Retinal pigment epithelial cell (primary cell): ENCODE data around the gene VPS26B.

Source experiments
- DNase-seq: peaks from one replicate; pipeline ENCODE4 v3.0.0-alpha.2; 2010; ENCODE audit warnings: low read depth
- H3K4me3 ChIP-seq: 2 replicates; pipeline ENCODE4 v1.5.1; 2011; ENCODE audit warnings: mild to moderate bottlenecking, low read length, control low read depth, moderate library complexity
- CTCF ChIP-seq: conservative IDR thresholded peaks from 2 replicates; pipeline ENCODE4 v1.5.1; 2011; ENCODE audit warnings: low read depth, low read length, control low read depth, inconsistent platforms

VPS26B gene

DNA sequence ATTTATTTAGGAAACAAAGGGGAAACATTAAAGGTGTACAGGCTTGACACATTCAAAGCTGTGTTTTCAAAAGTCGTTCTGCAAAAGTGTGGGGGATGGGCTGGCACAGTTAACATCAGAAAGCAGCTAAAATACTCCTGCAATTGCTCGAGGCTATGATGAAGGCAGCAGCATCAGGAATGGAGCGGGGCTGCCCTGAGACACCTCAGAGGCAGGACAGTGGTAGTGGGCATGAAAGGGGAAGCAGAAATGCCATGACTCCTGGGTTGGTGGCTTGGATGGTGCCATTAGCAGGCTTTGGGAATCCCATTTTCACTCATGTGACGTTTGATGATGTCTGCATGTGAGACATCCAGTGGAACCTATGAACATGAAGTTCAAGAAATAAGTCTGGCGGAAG, 1.4 kb upstream of the VPS26B start:
- TF ChIP-seq CTCF = no peak
- H3K4me3 ChIP-seq = peak overlapping the region; percentile 94
- no peak for DNase-seq

DNA sequence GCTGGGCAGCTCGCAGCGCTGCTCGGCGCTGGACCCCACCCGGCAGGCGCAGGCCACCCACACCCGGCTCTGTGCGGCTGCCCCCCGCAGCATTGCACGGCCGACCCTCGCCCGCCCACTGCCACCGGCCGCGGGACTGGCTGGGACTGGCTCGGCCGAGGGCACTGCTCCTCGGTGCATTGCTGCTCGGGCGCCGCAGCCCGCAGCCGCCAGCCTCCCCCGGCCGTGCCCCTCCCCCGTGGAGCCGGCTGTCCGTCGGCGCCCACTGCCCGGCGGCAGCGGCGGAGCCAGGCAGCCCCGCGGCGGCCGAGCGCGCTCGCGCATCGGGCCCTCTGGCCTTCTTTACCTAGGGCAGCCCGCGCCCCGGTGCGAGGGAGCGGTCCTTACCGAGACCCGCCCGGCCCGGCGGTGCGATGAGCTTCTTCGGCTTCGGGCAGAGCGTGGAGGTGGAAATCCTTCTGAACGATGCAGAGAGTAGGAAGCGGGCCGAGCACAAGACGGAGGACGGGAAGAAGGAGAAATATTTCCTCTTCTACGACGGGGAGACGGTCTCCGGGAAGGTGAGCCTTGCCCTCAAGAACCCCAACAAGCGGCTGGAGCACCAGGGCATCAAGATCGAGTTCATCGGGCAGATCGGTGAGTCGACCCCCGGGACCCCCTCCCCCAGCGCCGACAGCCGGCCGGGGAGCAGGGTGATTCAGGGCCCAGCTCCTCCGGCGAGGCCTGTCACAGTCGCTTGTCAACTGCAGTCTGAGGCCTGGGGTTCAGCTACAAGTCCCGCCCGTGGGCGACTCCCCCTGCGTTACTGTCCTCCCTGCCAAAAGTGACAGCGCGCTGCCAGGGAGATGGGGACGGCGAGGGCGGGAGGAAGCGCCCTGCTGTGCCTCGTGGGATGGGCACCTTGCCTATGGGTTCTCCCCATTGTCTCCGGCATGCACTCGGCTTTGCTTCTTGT, 516 bp downstream of the VPS26B start:
- DNase-seq = no peak
- peak overlapping the region; percentile 94 for H3K4me3 ChIP-seq
- no peak for TF ChIP-seq CTCF

- H3K4me3 ChIP-seq = no peak overlapping the region
- no peak for DNase-seq
- no peak for TF ChIP-seq CTCF
Observed at GRCh38 chr11:134226806-134227325, 2.4 kb downstream of the VPS26B start.

GRCh38 chr11:134228625-134229024, 4.2 kb downstream of the VPS26B start:
- no peak for TF ChIP-seq CTCF
- no peak overlapping the region for H3K4me3 ChIP-seq
- no peak for DNase-seq

DNA sequence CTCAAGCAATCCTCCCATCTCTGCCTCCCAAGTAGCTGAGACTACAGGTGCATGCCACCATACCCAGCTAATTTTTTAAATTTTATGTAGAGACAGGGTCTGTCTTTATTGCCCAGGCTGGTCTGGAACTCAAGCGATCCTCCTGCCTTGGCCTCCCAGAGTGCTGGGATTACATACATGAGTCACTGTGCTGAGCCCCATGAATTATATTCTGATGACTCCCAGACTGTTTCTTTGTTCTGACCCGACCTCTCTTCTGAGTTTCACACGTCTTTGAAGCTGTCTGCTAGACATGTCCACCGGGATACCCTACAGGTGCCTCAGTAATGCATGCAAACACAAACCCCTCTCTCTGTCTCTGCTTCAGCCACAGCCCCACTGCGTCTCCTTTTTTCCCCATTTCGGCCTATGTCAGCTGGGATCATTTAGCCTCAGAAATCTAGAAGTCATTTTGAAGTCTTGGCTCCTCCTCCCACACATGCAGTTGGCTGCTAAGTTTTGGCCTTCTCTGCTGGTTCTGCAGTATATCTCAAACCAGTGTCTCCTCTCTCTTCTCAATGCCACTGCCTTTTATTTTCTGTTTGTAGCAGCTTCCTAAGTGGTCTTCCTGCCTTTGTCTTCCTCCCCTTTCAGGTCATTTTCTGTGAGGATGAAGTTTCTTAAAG, 4.8 kb downstream of the VPS26B start:
- no peak for DNase-seq
- TF ChIP-seq CTCF = no peak

GRCh38 chr11:134230339-134230738, 5.9 kb downstream of the VPS26B start:
- no peak for TF ChIP-seq CTCF
- DNase-seq = no peak
- no peak overlapping the region for H3K4me3 ChIP-seq

More for the DNA sequence above, 4.8 kb downstream of the VPS26B start:
- H3K4me3 ChIP-seq = no peak overlapping the region
